ENCODE results near the gene SMG9.

Gene SMG9

DNA sequence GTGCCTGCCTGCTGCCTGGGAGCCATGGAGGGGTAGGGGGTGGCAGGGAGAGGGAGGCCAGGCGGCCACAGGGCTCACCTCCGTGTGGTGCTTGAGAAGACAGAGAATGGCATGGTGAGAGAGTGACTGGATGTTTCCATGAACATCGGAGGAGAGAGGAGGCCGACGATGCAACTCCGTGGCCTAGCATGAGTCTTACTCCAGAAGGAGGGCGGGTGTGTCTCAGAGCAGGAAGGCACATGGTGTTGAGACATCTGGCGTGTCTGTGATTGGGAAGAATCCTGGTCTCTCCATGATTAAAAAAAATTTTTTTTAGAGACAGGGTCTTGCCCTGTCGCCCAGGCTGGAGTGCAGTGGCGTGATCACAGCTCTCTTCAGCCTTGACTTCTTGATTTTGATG is 33.8 kb downstream of the SMG9 start:
- DNase-seq, result no peak

DNA sequence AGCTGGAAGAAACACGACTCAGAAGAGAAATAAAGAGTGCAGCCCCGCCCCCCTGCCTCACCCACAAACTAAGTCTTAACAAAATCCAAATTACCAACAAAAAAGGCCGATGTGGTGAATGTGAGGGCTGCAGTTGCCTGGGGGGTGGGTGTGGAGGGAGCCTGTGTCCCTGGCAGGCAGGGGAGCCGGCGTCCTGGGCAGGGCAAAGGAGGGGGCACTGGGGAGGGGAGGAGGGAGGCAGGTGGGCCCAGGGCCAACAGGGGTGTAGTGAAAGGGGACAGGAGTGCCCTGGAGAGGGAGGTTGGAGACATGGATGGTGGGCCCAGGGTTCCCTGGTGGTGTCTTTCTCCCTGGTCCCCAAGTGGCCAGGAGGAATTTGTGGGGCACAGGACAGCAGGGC is 34.8 kb downstream of the SMG9 start:
- no peak for DNase-seq

DNA sequence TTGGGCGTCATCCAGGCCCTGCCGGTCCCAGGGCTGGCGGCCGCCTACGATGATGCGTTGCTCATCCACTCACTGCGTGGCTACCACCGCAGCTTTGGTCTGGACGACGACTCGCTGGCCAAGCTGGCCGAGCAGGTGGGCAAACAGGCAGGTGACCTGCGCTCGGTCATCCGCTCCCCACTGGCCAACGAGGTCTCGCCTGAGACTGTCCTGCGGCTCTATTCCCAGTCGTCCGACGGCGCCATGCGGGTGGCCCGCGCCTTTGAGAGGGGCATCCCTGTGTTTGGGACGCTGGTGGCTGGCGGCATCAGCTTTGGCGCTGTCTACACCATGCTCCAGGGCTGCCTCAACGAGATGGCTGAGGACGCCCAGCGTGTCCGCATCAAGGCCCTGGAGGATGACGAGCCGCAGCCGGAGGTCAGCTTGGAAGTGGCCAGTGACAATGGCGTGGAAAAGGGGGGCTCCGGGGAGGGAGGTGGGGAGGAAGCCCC is 35.3 kb downstream of the SMG9 start:
- no peak for DNase-seq

DNA sequence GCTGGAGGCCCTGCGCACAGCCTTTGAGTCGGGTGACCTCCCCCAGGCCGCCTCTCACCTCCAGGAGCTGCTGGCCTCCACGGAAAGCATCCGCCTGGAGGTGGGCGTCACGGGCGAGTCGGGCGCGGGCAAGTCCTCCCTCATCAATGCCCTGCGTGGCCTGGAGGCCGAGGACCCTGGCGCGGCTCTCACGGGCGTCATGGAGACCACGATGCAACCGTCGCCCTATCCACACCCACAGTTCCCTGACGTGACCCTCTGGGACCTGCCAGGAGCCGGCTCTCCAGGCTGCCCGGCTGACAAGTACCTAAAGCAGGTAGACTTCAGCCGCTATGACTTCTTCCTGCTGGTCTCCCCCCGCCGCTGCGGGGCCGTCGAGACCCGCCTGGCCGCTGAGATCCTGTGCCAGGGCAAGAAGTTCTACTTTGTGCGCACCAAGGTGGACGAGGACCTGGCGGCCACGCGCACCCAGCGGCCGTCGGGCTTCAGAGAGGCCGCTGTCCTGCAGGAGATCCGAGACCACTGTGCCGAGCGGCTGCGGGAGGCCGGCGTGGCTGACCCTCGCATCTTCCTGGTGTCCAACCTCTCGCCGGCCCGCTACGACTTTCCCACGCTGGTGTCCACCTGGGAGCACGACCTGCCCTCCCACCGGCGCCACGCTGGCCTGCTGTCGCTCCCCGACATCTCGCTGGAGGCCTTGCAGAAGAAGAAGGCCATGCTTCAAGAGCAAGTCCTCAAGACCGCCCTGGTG is 36.0 kb downstream of the SMG9 start:
- no peak for DNase-seq

DNA sequence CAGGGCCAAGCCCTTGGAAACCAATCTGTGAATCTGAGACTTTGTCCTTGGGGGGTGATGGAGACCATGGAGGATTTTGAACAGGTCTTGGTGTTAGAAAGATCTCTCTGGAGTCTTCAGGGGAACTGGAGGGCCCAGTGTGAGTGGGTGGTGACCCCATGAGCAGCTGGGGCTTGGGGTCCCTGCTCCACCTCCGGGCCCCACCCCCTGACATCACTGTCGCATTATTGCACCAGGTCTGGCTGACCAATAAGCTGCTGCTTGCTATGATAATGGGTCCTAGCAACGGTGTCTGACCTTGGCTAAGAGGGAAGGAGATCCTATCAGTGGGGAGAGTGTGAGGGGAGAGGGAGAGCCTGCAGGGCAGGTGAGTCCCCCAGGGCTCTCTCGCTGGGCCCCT is 39.0 kb downstream of the SMG9 start, which contains the start of gene IRGC:
Gene IRGC (plus strand): TSS at position 301 of the 400 bp plus-strand sequence. CDS start 2,483 bp downstream, outside the sequence.
- DNase-seq, result no peak

DNA sequence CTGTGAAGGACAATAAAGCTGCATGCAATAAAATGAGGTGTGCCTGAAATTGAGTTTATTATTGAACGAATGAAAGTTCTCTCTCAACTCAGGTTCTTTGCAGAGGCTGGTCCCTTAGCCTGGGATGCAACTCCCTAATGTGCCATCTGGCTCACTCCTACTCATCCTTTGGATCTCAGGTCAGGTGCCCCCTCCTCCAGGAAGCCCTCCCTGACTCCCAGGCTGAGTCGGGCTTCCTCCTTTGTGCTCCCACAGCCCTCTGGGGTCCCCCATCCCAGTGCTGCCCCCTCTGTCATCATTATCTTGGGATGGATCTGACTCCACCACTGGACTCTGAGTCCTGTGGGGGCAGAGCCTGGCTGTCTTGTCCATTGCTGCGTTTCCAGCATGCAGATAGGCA is 41.6 kb downstream of the SMG9 start:
- DNase-seq, result no peak

DNA sequence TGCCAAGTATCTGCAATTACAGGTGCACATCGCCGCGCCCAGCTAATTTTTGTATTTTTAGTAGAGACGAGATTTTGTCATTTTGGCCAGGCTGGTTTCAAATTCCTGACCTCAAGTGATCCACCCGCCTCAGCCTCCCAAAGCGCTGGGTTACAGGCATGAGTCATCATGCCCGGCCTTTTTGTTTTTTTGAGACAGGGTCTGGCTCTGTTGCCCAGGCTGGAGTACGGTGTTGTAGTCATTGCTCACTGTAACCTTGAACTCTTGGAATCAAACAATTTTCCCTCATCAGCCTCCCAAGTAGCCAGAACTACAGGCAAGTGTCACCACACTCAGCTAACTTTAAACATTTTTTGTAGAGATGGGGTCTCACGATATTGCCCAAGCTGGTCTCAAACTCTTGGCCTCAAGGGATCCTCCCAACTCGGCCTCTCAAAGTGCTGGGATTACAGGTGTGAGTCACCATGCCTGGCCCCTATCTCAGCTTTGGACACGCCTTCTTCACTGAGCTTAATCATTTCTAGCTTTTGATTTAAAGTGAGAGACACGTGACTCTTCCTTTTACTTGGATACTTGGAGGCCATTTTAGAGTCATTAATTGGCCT is 42.9 kb downstream of the SMG9 start:
- DNase-seq, result no peak

DNA sequence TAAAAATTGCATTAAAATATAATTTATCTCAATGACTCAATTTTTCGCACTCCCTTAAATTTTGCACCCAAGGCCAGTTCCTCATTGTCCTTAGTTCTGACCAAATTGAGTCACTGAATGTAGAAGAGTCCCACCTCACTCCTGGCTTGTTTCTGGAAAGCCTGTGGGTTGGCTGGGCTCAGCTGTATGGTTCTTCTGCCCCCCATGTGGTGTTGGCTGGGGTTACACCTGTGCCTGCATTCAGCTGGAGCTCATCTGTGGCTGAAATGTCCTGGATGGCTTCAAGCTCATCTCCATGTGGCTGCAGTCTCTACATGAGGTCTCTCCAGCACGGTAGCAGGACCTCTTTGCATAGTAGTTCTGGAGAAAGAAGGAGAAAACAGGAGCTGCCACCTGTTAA is 46.0 kb downstream of the SMG9 start:
- DNase-seq, result no peak

DNA sequence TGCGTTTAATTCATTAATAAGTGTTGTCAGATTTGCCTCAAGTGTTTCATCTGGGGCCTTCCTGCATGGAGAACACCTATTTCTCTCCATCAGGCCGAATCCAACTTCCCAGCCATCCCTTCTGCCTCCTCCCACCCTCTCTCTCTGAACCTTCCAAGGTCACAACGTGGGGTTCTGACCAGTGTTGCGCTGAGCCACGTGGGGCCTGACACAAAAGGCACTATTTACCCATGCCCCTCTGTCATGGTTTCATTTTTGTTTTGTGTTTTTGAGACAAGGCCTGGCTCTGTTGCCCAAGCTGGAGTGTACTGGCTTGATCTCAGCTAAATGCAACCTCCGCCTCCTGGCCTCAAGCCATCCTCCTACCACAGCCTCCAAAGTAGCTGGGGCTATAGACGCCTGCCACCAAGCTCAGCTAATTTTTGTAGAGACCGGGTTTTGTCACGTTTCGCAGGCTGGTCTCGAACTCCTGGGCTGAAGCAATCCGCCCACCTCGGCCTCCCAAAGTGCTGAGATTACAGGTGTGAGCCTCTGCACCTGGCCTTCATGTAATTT is 47.5 kb downstream of the SMG9 start:
- DNase-seq, result no peak

DNA sequence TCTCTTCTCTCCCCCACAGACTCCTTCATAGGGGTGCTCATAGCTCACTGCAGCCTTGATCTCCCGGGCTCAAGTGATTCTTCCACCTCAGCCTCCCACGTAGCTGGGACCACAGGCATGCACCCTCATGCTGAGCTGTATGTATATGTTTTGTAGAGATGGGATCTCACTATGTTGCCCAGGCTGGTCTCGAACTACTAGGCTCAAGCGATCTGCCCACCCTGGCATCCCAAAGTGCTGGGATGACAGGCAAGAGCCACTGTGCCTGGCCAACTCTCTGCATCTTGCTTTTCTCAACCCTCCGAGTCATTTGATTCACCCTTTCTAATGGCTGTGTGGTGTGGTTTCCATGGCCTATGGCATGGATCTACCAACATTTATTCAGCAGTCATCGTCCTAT is 49.0 kb downstream of the SMG9 start:
- no peak for DNase-seq

DNA sequence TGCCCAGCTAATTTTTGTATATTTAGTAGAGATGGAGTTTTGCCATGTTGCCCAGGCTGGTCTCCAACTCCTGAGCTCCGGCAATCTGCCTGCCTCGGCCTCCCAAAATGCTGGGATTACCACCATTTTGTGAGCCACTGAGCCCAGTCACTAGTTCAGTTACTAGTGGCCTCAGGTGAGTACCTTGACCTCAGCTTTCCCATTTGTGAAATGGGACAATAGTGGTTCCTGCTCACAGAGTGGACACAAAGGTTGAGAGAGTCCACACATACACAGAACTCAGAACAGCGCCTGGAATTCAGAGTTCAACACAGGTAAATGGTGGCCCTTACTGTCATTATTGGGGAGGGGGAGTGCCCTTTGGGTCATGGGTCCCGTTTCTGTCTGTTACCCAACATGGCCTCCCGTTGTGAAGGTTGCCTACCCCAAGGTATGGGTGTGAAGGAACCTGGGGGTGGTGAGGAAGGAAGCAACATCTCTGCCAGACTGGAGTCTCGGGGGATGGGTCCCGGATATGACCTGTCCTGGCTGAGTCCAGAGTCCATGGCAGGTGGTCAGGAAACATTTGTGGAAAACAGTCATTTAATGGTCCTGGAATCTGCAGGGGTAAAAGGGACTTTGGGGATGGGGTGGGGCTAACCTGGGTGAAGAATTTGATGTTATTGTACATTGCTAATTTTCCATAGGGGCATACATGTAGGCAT is 50.6 kb downstream of the SMG9 start:
- no peak for DNase-seq

DNA sequence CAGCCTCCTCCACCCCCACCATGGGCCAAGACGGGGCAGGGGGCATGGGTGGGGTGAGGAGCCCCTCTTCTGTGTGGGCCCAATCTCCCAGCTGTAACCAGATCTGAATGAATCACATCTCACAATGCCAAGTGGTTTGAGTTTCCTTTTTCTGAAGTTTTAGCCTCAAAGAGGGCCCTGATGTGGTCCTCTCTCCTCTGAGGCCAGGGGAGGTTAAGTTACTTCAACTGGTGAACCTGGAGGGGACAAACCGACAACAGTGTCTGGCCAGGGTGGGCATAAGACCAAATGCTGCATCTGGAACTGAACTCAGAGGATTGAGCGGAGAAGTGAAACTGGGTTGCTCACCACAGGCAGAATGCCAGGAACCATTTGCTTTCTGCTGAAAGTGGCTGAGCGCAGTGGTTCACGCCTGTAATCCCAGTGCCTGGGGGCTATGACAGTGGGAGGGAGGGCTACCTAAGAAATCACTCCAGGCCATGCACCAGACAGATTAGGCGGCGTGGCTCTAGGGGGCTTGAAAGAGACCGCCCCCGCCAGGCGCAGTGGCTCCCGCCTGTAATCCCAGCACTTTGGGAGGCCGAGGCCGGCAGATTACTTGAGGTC is 54.3 kb downstream of the SMG9 start:
- DNase-seq, result peak; percentile 24 to 47

DNA sequence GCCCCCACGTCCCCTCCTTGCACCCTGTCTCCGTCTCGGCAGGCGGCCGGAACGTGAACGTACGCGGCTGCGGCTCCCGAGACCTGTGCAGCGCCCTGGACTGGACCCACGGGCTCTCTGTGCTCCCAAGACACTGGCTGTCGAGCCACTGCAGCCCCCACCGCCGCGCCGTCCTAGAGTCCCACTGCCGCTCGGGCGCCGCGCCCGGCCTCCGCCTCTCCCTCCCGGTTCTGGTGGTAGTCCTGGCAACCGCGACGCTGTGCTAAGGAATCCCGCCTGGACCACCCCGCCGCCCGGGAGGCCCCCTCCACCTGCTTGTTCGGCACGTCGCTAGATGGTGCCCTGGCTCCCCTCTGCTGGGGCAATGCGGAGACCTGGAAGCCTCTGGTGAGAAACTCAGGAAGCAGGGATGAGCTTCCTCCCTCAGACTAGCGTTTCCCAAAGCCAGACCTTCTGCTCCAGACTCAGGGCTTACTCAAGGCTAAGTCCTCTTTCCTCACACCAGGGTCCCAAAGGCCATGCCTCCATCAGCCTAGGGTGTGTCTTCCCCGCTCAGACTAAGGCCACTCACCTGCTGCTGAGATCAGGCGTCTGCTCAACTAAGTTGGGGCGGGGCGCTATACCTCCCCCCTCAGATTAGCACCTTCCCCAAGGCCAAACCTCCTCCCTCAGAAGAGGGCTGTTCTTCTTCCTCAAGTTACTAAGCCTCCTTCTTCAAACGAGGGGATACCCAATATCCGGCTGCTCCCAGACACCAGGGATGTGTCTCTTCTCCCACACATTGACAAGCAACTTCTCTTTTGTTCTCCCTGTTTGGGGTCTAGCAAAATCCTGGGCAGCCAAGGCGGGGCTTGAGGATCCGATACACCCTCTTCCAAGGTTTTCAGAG is 55.0 kb downstream of the SMG9 start:
- peak in 1 of 2 donors; percentile 8 for DNase-seq

DNA sequence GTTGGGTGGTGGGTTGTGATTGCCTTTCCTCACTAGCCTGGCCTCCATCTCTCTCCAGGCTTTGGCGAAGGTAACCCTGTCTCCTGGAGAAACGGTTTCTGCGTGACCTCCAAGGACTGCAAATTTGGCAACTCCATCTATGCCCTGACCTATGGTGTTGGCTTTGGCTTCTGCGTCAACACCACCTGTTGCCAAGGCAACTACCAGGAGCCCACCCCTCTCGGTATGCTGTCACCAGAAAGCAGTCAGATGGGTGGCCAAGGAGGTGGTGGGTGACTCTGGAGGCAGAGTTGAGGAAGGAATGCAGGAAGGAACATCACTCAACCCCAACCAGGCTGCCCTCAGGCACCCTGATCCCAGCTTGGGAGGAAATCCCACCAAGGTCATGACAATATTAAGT is 57.5 kb downstream of the SMG9 start:
- DNase-seq, result no peak

DNA sequence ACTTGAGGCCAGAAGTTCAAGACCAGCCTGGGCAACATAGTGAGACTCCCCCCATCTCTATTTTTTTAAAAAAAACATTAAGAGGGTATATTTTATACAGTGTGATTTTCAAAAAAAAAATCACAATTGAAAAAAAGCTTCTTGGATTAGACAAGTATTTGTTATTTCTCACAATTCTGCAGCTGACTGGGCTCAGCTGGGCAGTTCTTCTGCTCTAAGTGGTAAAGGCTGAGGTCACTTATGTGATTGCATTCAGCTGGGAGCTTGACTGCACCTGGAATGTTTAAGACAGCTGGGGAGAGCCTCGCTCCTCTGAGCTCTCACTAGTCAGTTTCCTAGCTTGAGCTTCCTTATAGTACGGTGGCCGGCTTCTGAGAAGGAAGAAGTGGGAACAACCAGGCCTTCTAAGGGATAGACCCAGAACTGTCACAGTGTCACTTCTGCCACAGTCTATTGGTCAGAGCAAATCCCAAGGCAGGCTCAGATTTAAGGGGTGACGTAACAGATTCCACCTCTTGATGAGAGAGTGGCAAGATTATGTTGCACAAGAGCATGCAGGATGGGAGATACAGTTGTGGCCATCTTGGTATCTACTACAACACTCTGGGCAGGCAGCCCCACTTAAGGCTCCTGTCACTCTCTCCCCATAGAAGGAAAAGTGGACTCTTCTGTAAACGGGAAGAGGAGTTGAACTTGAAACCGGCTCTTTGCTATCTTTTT is 58.6 kb downstream of the SMG9 start:
- DNase-seq, result peak in 1 of 2 donors; percentile 25

DNA sequence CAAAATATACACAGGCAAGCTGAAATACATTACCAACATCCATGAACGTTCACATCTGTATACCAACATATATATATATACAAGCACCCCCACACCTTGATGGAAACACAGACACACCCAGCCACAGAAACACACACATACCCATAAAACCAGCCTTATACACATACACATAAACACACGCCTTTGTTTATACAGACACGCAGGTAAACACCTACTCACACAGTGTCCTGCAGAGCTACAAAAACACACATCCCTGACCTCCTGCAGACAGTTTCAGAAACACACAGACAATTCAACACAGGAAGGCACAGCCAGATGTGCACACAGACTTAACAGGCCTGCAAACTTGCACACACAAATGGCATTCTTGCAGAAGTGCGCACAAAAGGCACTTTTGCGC is 60.2 kb downstream of the SMG9 start:
- no peak for DNase-seq

DNA sequence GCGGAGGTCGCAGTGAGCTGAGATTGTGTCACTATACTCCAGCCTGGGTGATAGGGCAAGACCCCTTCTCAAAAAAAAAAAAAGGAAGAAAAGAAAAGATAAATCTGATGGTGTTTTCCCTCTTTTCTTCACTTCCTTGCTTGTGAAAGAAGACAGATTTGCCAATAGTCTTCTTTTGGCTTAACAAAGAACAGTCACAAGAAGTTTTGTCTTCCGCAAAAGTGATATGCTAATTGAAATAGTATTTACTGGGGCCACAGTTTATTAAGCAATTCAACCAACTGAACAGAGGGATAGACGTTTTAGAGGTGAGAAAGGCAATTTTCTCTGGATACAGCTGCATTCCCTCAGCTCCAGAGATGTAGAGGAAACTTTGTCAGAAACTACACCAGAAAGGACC is 61.9 kb downstream of the SMG9 start:
- no peak for DNase-seq

DNA sequence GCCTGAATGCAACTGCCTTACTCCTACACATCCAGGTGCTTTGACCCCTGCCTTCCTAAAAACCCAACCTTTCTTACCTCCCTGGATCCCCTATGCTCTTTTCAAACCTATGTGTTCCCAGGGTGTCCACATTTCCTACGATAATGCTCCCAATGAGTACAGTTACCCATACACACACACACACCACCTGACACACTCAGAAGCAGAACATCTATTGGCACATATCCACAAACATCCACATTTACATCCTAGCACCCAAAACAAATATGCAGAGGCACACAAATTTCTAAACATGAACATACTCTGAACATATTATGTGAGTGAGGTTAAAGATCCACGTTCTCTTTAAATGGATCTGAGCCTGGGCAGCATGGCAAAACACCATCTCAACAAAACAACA is 62.4 kb downstream of the SMG9 start:
- no peak for DNase-seq

DNA sequence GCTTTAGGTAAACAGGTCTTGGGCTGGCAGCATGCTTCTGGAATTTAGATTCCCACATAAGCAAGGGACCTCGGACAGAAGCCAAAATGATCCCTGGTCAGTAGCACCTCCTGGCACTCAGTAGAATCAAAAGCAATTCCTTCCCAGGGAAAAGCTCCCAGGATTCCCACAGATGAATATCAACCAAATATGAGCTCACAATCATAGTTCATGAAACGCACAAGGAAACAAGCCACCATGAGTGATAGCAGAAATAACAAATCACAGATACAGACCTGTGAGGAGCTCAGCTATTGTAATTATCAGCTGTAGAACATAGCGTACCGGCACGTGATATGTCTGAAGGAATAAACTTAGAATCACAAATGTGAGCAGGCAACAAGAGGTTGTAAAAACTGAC is 63.0 kb downstream of the SMG9 start:
- DNase-seq, result no peak

DNA sequence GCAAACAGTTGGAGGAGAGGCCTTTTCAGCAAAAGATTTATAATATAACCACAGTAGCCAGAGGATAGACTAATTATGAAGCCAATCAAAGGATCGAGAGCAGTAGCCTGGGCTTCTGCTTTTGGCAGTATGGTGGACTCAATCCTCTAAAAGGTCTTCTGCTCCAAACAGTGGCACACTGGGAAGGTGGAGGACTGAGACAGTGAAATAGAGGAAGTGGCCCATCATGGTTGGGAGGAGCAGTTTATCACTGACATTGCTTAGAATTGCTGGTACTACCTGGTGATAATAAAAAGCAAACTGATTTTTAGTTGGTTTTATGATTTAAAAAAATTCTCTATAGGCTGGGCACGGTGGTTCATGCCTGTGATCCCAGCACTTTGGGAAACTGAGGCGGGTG is 63.9 kb downstream of the SMG9 start:
- no peak for DNase-seq

DNA sequence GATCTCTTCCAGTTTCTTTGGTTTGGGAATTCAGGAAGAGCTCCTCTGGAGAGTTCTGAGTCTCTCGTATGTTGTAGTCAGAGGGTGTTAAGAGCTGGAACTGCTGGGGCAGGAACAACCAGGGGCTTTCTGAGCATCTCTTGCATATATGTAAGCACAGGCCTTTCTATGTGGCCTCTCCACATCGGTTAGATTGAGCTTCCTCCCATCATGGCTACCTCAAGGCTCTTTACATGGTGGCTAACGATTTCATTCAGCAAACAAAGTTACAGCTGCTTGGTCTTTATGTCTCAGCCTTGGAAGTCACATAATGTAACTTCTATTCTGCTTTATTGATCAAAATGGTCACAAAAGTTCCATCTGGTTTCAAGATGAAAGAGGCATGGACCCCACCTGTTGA is 64.3 kb downstream of the SMG9 start:
- DNase-seq, result no peak
